Activated B cell treated with CpG ODN at 0.5 μM for 24 hours (primary cell): ENCODE data around the gene ATXN2L. TPM values are rescaled to one million over a fixed set of nuclear protein-coding genes. Genes with fewer than 3 reads are reported as not detected.

Experiments used
- ATAC-seq: fragments of 200-7000 bp; cut with Tn5 transposase; one replicate; pipeline ENCODE4 v1.10.0; 2021; ENCODE audit warnings: low read depth, mild to moderate bottlenecking, moderate library complexity
- CTCF ChIA-PET: fragments of 350-600 bp; sonication (Branson Sonifier 250); formaldehyde crosslinking; loops from one replicate; lab custom pipeline; 2021; ENCODE audit warnings: antibody characterized with exemption; lab: Charles Lee
- POLR2A ChIA-PET: fragments of 350-600 bp; sonication (Branson Sonifier 250); formaldehyde crosslinking; loops from one replicate; lab custom pipeline; 2021; ENCODE audit warnings: antibody characterized with exemption; lab: Charles Lee
- DNase-seq: peaks from one replicate; pipeline ENCODE4 v3.0.0; 2022
- H3K27ac Mint-ChIP-seq: one replicate; pipeline ENCODE4 v1.8.0; 2020; ENCODE audit warnings: mixed read lengths
- H3K27me3 Mint-ChIP-seq: one replicate; pipeline ENCODE4 v1.8.0; 2021; ENCODE audit warnings: mixed read lengths
- H3K36me3 Mint-ChIP-seq: one replicate; pipeline ENCODE4 v1.8.0; 2021; ENCODE audit warnings: low read depth, mixed read lengths
- H3K4me1 Mint-ChIP-seq: one replicate; pipeline ENCODE4 v1.8.0; 2021; ENCODE audit warnings: mixed read lengths
- H3K4me3 Mint-ChIP-seq: one replicate; pipeline ENCODE4 v1.8.0; 2020; ENCODE audit warnings: mild to moderate bottlenecking, mixed read lengths
- H3K9me3 Mint-ChIP-seq: one replicate; pipeline ENCODE4 v1.8.0; 2020; ENCODE audit warnings: mixed read lengths
- CTCF ChIP-seq: fragments of 200-600 bp; IDR thresholded peaks from one replicate; pipeline ENCODE4 v1.8.0; 2022; ENCODE audit warnings: antibody characterized with exemption, mild to moderate bottlenecking
- intact Hi-C: fragments of 100-400 bp; cut with micrococcal nuclease; formaldehyde crosslinking; loops from one replicate; pipeline ENCODE4 v1.15.1; 2024
- total RNA-seq: library from RNA; stranded (reverse); gene quantifications from 2 replicates; pipeline ENCODE4 v1.2.3, GENCODE V29; 2022

ATXN2L gene
- total RNA-seq, 1 donor from 2014 or later: 335 TPM

DNA sequence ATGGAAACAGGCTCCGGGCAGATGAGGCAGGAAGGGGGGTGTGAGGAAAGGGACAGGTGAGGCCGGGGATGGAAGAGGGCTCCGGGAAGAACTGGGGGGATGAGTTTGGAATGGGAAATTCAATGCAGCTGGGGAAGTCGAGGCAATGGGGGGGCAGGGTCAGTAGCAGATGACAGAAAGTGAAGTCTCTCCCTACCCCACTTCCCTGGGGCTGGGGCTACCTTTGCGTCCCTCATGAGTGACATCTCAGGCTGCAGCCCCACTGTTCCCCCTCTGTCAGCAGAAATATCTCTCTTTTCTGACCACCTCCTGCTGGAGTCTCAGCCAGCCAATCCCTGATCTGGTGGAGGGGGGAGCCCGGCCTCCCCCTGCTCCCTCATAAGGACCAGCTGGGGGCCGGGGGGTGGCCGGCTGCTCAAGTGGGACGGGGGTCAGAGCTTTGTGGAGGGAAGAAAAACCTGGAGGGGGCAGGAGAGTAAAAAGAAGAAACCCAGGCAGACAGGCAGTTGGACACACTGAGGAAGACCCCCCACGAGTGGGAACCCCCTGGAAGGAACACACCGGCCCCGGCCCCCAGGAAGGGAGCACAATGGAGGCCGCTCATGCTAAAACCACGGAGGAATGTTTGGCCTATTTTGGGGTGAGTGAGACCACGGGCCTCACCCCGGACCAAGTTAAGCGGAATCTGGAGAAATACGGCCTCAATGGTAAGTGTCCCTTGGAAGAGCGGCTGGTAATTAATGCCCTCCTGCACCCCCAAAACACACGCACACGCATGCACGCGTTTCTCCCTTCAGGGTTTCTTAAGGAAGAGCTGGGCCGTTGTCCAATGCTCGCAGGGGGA lies 55.5 kb downstream of the ATXN2L start, which contains the start of gene ATP2A1:
Gene ATP2A1 (plus strand): TSS at position 406 of the 844 bp plus-strand sequence. CDS start 184 bp downstream, at position 590.
- Mint-ChIP-seq H3K9me3 (no peaks in the 10 kb centered on the region), H3K36me3 (peaks cover 7% of the 10 kb centered on the region), H3K27ac (no peak within 1 kb of the TSS), H3K4me1 (peaks cover 14% of the 10 kb centered on the region), H3K27me3 (peaks cover 5% of the 10 kb centered on the region), H3K4me3 (peak within 1 kb of the TSS; percentile 89)
- intact Hi-C loops: loop anchor here (2.0 kb wide), 2 partner anchors 16 to 46 kb away; partner anchors contain the start of genes RABEP2 and SH2B1
- TF ChIP-seq CTCF: no peak
- ATAC-seq: no peak
- ChIA-PET CTCF (interaction anchor here (2.7 kb wide), 1 partner anchor 67 kb away, joined by 12 read pairs; no protein-coding TSS in a partner anchor), POLR2A (interaction anchor here (0.6 to 2.8 kb wide), 6 partner anchors 10 to 58 kb away, joined by 4 to 22 read pairs (median 16); partner anchors contain the start of genes CD19 and SH2B1)
- DNase-seq: no peak

GRCh38 chr16:28879261-28879840 lies 56.6 kb downstream of the ATXN2L start:
- Mint-ChIP-seq H3K4me1 (peaks cover 14% of the 10 kb centered on the region), H3K9me3 (no peaks in the 10 kb centered on the region), H3K27me3 (peaks cover 5% of the 10 kb centered on the region), H3K36me3 (peaks cover 1% of the 10 kb centered on the region), H3K27ac (peak overlapping the region; percentile 59), H3K4me3 (peak overlapping the region; percentile 89)
- intact Hi-C loops: loop anchor here (1.0 to 2.0 kb wide), 3 partner anchors 17 to 66 kb away; partner anchors contain the start of genes RABEP2 and SH2B1
- DNase-seq (no peak), ATAC-seq (peak; percentile 45)
- no peak for TF ChIP-seq CTCF
- ChIA-PET CTCF (interaction anchor here (1.0 to 2.7 kb wide), 3 partner anchors 27 to 66 kb away, joined by 3 to 12 read pairs (median 3); no protein-coding TSS in a partner anchor), POLR2A (interaction anchor here (0.5 to 2.8 kb wide), 10 partner anchors 9 to 63 kb away, joined by 3 to 22 read pairs (median 6); partner anchors contain the start of genes ATXN2L, CD19, SH2B1 and TUFM)

GRCh38 chr16:28879841-28880588 lies 57.2 kb downstream of the ATXN2L start:
- POLR2A ChIA-PET: interaction anchor here (0.5 to 2.8 kb wide), 9 partner anchors 9 to 62 kb away, joined by 3 to 22 read pairs (median 7); partner anchors contain the start of genes ATXN2L, CD19, SH2B1 and TUFM
- TF ChIP-seq CTCF: no peak
- peak; percentile 98 for ATAC-seq
- Mint-ChIP-seq H3K27ac (peak overlapping the region; percentile 59), H3K4me1 (peaks cover 14% of the 10 kb centered on the region), H3K9me3 (no peaks in the 10 kb centered on the region), H3K27me3 (peaks cover 5% of the 10 kb centered on the region), H3K36me3 (peaks cover under 1% of the 10 kb centered on the region), H3K4me3 (peak overlapping the region; percentile 89)
- intact Hi-C loops: loop anchor here (1.0 to 2.0 kb wide), 3 partner anchors 17 to 65 kb away; partner anchors contain the start of genes RABEP2 and SH2B1
- DNase-seq: peak; percentile 71
- CTCF ChIA-PET: interaction anchor here (1.0 to 2.7 kb wide), 3 partner anchors 27 to 65 kb away, joined by 3 to 12 read pairs (median 3); no protein-coding TSS in a partner anchor

GRCh38 chr16:28880589-28880915 lies 57.8 kb downstream of the ATXN2L start:
- no peak for TF ChIP-seq CTCF
- intact Hi-C loops: no loop called here
- DNase-seq (no peak), ATAC-seq (no peak)
- Mint-ChIP-seq H3K4me1 (peaks cover 14% of the 10 kb centered on the region), H3K9me3 (no peaks in the 10 kb centered on the region), H3K27me3 (peaks cover 5% of the 10 kb centered on the region), H3K4me3 (peak overlapping the region; percentile 51), H3K36me3 (no peaks in the 10 kb centered on the region), H3K27ac (no peak overlapping the region)
- CTCF ChIA-PET: interaction anchor here (1.4 to 2.7 kb wide), 2 partner anchors 26 to 65 kb away, joined by 3 to 12 read pairs; no protein-coding TSS in a partner anchor
- POLR2A ChIA-PET: interaction anchor here (0.5 to 2.8 kb wide), 5 partner anchors 10 to 1993 kb away, joined by 5 to 22 read pairs (median 18); partner anchors contain the start of genes CD19 and SH2B1
